RWPE1 (cell line): Measurements from ENCODE around the gene PTGES3L.

ENCODE experiments used
- CTCF ChIA-PET: fragments of 350-600 bp; sonication (Branson Sonifier 250); formaldehyde crosslinking; extraction: SDS; loops from one replicate; lab custom pipeline; 2021; lab: Yijun Ruan, JAX
- POLR2A ChIA-PET: fragments of 400-600 bp; formaldehyde crosslinking; extraction: SDS; loops from one replicate; lab custom pipeline; 2020; ENCODE audit warnings: antibody characterized with exemption; ENCODE audit not compliant: low non-redundant PET; lab: Yijun Ruan, JAX
- DNase-seq: peaks from one replicate; pipeline ENCODE4 v3.0.0; 2012; ENCODE audit warnings: low spot score
- H3K27ac ChIP-seq: fragments of 450-650 bp; 2 replicates; pipeline ENCODE4 v1.5.1; 2017
- CTCF ChIP-seq: fragments of 450-650 bp; conservative IDR thresholded peaks from 2 replicates; pipeline ENCODE4 v1.5.1; 2017; ENCODE audit warnings: low read depth, mild to moderate bottlenecking

PTGES3L gene

DNA sequence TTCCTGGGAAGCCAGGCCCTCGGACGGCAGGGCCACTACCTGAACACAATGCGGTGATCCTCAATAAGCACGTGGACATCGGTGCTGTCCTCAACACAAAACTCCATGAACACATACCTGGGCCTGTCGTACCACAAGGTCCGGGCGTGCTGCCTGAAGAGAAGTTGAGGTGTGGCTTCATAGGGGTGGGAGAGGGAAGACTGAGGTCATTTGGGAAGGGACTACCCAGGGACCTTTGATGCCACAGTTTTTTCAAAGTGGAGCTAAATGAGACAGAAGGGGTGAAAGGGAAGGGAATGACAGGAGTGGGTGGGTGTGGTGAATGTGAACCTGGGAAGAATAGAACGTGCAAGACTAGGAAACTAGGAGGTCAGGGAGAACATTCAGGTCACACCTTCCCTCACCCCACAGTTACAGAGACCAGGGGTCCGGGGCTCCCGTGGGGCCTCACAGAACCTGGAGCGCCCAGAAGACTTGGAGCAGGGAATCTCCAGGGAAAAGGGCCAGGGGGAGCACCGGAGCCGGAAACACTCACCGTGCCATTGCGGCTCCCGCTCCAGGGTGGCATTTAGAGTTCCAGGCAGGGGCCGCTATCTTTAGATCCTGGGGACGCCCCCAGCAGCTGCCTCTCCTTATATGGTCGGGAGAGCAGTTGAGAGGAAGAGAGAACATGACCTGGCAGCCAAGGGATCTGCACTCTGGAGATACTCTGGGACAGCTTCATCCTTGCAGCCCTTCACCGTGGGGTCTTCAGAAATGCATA, at the start of gene PTGES3L:
TSS of gene PTGES3L (minus strand) at position 570 of the 763 bp plus-strand sequence. CDS start at position 543, 27 bp downstream.
- ChIA-PET POLR2A (no interaction called here), CTCF (interaction anchor here (1.0 kb wide), 1 partner anchor 18 kb away, joined by 3 read pairs; the partner anchor contains the start of gene RPL27)
- DNase-seq = no peak
- peak within 1 kb of the TSS; percentile 90 for H3K27ac ChIP-seq
- TF ChIP-seq CTCF = no peak

GRCh38 chr17:43028221-43028861, 48.5 kb upstream of the PTGES3L start:
- TF ChIP-seq CTCF = no peak
- POLR2A ChIA-PET = no interaction called here
- CTCF ChIA-PET = interaction anchor here (0.6 kb wide), 1 partner anchor 176 kb away, joined by 4 read pairs; no protein-coding TSS in a partner anchor
- no peak for DNase-seq
- peak overlapping the region; percentile 21; the same call in 1 of the 2 replicates for H3K27ac ChIP-seq

DNA sequence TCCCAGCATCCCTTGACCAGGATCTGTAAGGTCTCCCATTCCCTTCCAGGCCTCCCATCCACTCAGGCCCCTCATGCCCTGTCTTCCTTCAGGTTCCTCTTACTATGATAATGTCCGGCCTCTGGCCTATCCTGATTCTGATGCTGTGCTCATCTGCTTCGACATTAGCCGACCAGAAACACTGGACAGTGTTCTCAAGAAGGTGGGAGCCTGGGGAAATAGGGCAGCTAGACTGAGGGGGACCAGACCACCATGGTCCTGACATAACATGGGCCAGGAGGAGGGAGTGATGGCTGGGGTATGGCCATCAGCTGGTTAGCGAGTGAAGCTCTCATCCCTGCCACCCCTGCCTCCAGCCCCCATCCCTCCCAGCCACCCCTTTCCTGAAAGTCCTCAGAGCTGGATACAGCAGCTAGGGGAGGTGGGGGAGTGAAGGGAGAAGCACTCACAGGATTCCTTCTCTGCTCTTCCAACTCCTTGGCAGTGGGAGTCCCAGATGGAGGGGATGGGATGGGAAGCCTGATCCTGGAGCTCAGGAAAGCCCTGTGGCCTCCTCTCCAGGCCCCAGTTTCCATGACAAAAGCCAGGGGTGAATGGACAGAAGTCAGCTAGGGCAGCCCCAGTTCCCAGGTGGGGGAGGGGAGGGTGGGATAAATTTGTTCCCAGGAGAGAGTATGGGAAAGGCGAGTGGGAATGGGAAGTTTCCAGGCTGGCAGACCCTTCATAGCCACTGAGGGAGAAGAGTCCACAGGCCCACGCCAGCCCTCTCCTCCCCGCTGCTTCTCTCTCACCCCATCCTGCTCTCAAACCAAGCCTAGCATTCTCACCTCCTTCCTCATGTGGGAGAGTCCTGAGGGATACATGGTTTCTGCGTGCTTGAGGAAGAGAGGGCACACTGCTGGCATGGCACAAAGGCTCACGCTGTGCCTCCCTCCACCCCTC, 47.5 kb upstream of the PTGES3L start:
- peak overlapping the region; percentile 21 for H3K27ac ChIP-seq
- TF ChIP-seq CTCF = no peak
- POLR2A ChIA-PET = no interaction called here
- DNase-seq = no peak
- CTCF ChIA-PET = no interaction called here

DNA sequence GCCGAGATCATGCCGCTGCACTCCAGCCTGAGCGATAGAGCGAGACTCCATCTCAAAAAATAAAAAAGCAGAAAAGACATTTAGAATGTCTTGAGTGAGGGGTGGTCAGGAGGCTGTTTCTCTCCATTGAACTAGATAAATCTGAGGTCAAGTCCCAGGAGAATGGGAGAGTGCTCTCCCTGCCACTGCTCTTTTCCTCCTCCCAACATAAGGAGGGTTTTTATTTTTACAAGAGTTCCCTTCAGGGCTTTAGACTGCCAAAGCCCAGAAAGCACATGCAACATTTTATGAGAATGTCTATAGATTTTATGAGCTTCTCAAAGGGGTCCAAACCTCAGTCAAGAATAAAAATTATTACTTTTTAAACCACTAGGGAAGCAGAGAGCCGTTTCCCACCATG, 46.7 kb upstream of the PTGES3L start:
- H3K27ac ChIP-seq = peak overlapping the region; percentile 30
- CTCF ChIA-PET = no interaction called here

DNA sequence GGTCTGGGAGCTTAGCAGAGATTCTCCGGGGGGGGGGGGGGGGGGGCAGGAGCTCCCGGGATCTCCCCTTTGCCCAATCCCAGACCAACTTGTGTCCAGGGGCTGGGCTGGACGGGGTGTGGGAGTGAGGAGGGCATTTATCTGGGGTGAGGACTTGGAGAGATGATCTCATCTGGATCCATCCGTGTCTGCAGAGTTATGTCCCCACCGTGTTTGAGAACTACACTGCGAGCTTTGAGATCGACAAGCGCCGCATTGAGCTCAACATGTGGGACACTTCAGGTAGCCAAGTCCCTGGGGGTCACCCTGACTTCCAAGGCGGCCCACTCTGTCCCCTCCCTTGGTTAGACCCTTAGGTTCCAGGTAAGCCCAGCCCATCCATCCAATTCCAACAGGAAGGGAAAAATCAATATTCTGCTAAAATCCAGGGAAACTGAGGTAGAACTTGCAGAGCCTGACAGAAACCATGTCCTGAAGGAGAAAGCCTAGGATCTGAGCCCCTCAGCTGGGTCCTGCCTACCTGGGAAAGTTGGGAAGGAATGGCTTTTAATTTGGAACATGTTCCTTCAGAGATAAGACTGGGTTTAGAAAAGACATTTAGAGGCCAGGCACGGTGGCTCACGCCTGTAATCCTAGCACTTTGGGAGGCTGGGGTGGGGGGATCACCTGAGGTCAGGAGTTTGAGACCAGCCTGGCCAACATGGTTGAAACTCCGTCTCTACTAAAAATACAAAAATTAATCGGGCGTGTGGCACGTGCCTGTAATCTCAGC, 46.1 kb upstream of the PTGES3L start:
- ChIA-PET POLR2A (no interaction called here), CTCF (no interaction called here)
- no peak for TF ChIP-seq CTCF
- no peak for DNase-seq
- H3K27ac ChIP-seq = peak overlapping the region; percentile 30

More for the DNA sequence above, 46.7 kb upstream of the PTGES3L start:
- TF ChIP-seq CTCF = no peak
- POLR2A ChIA-PET = no interaction called here
- DNase-seq = no peak
